DND-41 (cell line): ENCODE data around the gene LRG1.

ENCODE experiments used
- EZH2 ChIP-seq: IDR thresholded peaks from 3 replicates; pipeline ENCODE4 v1.6.1; 2012; ENCODE audit warnings: borderline replicate concordance, low read depth, mild to moderate bottlenecking, moderate library complexity, low read length, inconsistent platforms; ENCODE audit not compliant: severe bottlenecking
- TF ChIP-seq, protein P1 (sequence below): IDR thresholded peaks from 2 replicates; pipeline ENCODE4 v1.5.1; 2012; ENCODE audit warnings: borderline replicate concordance, low read length, moderate library complexity, mild to moderate bottlenecking; ENCODE audit not compliant: poor library complexity, severe bottlenecking; ENCODE audit errors: extremely low read depth

DNA sequence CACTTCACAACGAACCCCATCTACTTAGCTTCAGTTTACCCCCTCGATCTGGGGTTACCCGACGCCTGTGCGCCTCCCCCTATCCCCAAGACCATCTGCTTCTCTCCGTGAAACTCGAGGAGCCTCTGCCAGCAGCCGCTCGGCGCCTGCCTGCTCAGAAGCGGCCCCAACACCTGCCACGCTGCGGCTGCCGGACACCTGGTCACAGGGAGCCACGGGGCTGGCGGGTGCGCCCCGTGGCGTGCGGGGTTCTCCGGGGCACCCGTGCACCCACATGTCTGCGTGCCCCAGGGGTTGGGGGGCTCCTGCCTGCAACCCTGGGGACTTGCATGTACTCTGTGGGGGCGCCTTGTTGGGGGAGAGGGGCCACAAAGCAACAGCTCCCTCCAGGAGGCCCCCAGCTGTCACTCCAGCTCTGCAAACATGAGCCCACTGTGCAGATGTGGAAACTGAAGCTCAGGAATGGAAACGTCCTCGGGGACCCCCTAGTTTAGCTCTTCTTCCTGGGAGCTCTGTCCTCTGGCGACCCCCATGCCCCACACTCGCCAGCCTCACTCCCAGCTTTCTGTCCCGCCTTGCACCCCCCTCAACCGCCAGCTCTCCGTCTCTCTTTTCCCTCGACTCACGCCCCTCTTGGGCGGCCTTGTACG lies 26.7 kb upstream of the LRG1 start:
- TF ChIP-seq, protein P1, sequence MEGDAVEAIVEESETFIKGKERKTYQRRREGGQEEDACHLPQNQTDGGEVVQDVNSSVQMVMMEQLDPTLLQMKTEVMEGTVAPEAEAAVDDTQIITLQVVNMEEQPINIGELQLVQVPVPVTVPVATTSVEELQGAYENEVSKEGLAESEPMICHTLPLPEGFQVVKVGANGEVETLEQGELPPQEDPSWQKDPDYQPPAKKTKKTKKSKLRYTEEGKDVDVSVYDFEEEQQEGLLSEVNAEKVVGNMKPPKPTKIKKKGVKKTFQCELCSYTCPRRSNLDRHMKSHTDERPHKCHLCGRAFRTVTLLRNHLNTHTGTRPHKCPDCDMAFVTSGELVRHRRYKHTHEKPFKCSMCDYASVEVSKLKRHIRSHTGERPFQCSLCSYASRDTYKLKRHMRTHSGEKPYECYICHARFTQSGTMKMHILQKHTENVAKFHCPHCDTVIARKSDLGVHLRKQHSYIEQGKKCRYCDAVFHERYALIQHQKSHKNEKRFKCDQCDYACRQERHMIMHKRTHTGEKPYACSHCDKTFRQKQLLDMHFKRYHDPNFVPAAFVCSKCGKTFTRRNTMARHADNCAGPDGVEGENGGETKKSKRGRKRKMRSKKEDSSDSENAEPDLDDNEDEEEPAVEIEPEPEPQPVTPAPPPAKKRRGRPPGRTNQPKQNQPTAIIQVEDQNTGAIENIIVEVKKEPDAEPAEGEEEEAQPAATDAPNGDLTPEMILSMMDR = no peak
- TF ChIP-seq EZH2 = no peak
